SK-N-SH (cell line): Measurements from ENCODE around the gene STK32A.

Source experiments
- GATA2 ChIP-seq: sonication (generic); formaldehyde crosslinking; IDR thresholded peaks from 2 replicates; pipeline ENCODE4 v1.5.0; 2020; ENCODE audit warnings: mild to moderate bottlenecking, missing genetic modification reagents
- MEF2A ChIP-seq: IDR thresholded peaks from 2 replicates; pipeline ENCODE4 v1.4.0; 2012; ENCODE audit warnings: low read depth, borderline replicate concordance
- MXI1 ChIP-seq: IDR thresholded peaks from 2 replicates; pipeline ENCODE4 v1.6.1; 2012; ENCODE audit warnings: mild to moderate bottlenecking, low read depth, low read length, improper control_type of control experiment
- POLR2AphosphoS5 ChIP-seq: IDR thresholded peaks from 2 replicates; pipeline ENCODE4 v1.6.1; 2012; ENCODE audit warnings: low read depth, low read length
- TAF1 ChIP-seq: IDR thresholded peaks from 2 replicates; pipeline ENCODE4 v1.6.1; 2012; ENCODE audit warnings: low read depth, mild to moderate bottlenecking, low read length, moderate library complexity, borderline replicate concordance
- YY1 ChIP-seq: IDR thresholded peaks from 2 replicates; pipeline ENCODE4 v1.4.0; 2012; ENCODE audit warnings: low read depth, mild to moderate bottlenecking
- TF ChIP-seq, protein P1 (sequence below): fragments of 200-600 bp; sonication (generic); IDR thresholded peaks from 2 replicates; pipeline ENCODE4 v1.6.1; 2017; ENCODE audit warnings: antibody characterized with exemption, mild to moderate bottlenecking, moderate library complexity
- TF ChIP-seq, protein P2 (sequence below): IDR thresholded peaks from 2 replicates; pipeline ENCODE4 v1.4.0; 2012; ENCODE audit warnings: low read depth, borderline replicate concordance
- TF ChIP-seq, protein P3 (sequence below): IDR thresholded peaks from 2 replicates; pipeline ENCODE4 v1.4.0; 2012; ENCODE audit warnings: low read depth

DNA sequence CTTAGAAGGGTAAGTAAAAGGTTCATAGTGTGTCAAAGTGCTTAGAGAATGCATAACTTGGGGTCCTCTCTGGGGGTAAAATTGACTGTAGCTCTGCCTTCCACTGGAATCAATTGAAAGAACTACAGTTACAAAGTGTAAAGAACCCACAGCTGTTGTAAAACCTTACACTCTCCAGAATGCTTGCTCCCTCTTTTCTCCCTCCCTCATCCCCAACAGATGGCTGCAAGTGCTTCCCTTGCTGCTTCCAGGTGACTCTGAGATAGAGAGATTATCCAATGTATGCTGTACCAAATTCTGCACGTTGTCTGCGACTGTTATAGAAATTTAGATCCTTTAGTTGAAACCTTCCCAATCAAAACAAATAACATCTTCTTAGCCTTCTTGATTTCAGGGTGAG is 126.0 kb downstream of the STK32A start:
- TF ChIP-seq, protein P1, sequence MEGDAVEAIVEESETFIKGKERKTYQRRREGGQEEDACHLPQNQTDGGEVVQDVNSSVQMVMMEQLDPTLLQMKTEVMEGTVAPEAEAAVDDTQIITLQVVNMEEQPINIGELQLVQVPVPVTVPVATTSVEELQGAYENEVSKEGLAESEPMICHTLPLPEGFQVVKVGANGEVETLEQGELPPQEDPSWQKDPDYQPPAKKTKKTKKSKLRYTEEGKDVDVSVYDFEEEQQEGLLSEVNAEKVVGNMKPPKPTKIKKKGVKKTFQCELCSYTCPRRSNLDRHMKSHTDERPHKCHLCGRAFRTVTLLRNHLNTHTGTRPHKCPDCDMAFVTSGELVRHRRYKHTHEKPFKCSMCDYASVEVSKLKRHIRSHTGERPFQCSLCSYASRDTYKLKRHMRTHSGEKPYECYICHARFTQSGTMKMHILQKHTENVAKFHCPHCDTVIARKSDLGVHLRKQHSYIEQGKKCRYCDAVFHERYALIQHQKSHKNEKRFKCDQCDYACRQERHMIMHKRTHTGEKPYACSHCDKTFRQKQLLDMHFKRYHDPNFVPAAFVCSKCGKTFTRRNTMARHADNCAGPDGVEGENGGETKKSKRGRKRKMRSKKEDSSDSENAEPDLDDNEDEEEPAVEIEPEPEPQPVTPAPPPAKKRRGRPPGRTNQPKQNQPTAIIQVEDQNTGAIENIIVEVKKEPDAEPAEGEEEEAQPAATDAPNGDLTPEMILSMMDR: no peak
- TF ChIP-seq TAF1 (no peak), YY1 (no peak), GATA2 (CRISPR knock-in tag) (no peak), POLR2AphosphoS5 (no peak), MXI1 (no peak), MEF2A (no peak)
- TF ChIP-seq, protein P2, sequence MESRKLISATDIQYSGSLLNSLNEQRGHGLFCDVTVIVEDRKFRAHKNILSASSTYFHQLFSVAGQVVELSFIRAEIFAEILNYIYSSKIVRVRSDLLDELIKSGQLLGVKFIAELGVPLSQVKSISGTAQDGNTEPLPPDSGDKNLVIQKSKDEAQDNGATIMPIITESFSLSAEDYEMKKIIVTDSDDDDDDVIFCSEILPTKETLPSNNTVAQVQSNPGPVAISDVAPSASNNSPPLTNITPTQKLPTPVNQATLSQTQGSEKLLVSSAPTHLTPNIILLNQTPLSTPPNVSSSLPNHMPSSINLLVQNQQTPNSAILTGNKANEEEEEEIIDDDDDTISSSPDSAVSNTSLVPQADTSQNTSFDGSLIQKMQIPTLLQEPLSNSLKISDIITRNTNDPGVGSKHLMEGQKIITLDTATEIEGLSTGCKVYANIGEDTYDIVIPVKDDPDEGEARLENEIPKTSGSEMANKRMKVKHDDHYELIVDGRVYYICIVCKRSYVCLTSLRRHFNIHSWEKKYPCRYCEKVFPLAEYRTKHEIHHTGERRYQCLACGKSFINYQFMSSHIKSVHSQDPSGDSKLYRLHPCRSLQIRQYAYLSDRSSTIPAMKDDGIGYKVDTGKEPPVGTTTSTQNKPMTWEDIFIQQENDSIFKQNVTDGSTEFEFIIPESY: no peak
- TF ChIP-seq, protein P3, sequence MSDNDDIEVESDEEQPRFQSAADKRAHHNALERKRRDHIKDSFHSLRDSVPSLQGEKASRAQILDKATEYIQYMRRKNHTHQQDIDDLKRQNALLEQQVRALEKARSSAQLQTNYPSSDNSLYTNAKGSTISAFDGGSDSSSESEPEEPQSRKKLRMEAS: no peak
